ENCODE results near the gene PTK6. TPM values are rescaled to one million over a fixed set of nuclear protein-coding genes. Genes with fewer than 3 reads are reported as not detected.

PTK6 gene
- total and polyA plus RNA-seq, 2 of the 13 experiments (the other 11 are each of a cell fraction or from before 2014, with no cell fraction given) = 0.08 TPM; not detected in 1

DNA sequence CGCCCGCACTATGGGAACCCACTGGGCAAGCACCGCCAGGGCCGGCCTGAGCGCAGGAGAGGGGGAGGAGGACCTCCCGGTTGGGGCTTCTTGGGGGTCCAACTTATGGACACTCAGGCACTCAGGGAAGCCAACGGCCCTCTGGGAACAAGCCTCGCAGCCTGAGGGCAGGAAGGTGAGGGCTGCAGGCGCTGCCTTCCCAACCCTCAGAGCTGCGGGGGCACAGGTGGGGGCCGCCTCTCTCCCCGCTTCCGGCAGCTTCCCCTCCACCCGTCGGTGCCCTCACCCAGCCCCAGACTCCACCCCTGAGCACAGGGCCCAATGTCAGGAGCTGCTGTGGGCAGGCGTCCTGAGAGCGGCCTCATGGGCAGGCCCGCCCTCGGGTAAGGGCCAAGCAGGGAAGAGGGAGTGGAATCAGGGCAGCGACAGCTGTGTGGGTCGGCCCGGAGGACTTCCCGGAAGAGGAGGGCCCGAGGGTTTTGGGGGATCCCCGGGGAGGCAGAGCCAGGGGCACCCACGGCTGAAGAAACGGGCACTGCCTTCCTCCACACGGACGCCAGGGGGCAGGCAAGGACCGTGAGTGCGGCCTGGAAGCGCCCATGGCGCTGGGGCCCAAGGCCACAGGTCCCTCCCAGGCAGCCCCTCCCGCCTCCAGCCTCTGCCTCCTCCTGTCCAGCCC, 488 bp upstream of the PTK6 start (continued):
- TF ChIP-seq KAT8 (CRISPR knock-in tag; IDR thresholded peaks at IDR 0.05) = peak; percentile 91
- no peak for TF ChIP-seq ZNF850 (CRISPR knock-in tag; conservative IDR thresholded peaks at IDR 0.05)
- peak; percentile 37 for TF ChIP-seq ZEB1 (IDR thresholded peaks at IDR 0.05; ENCODE audit: insufficient replicate concordance, low read depth)
- TF ChIP-seq ZNF331 (CRISPR knock-in tag; IDR thresholded peaks at IDR 0.05) = peak; percentile 71; the same call in 1 of the 2 replicates
- 0 out of 2 replicates have a peak, but pooled peaks have one; percentile 83 for TF ChIP-seq ZNF563 (CRISPR knock-in tag; IDR thresholded peaks at IDR 0.05)
- peak; percentile 86; the same call in 1 of the 2 replicates for TF ChIP-seq ZNF766 (CRISPR knock-in tag; IDR thresholded peaks at IDR 0.05; ENCODE audit: borderline replicate concordance)
- TF ChIP-seq PRDM4 (CRISPR knock-in tag; IDR thresholded peaks at IDR 0.05; ENCODE audit: borderline replicate concordance) = no peak
- TF ChIP-seq TGIF2 (CRISPR knock-in tag; IDR thresholded peaks at IDR 0.05) = peak; percentile 89
- TF ChIP-seq PHF8 (CRISPR knock-in tag; IDR thresholded peaks at IDR 0.05) = peak; percentile 67
- TF ChIP-seq YY1 (IDR thresholded peaks at IDR 0.05; ENCODE audit: insufficient read depth, insufficient replicate concordance, low read depth, low read length) = peak; percentile 87
- peak; percentile 71 for TF ChIP-seq FOSL2 (CRISPR knock-in tag; IDR thresholded peaks at IDR 0.05)
- TF ChIP-seq TAF15 (IDR thresholded peaks at IDR 0.05; ENCODE audit: low read depth, low read length, poor library complexity, severe bottlenecking) = peak; percentile 88
- peak; percentile 90; the same call in 1 of the 2 replicates for TF ChIP-seq BRCA1 (CRISPR knock-in tag; IDR thresholded peaks at IDR 0.05)
- peak; percentile 84; the same call in 1 of the 2 replicates for TF ChIP-seq ZNF274 (CRISPR knock-in tag; IDR thresholded peaks at IDR 0.05)
- peak; percentile 93; the same call in 1 of the 2 replicates for TF ChIP-seq ZNF430 (CRISPR knock-in tag; IDR thresholded peaks at IDR 0.05)
- peak; percentile 76 for TF ChIP-seq POLR2G (IDR thresholded peaks at IDR 0.05; ENCODE audit: low read depth, low read length)
- TF ChIP-seq, protein P1, sequence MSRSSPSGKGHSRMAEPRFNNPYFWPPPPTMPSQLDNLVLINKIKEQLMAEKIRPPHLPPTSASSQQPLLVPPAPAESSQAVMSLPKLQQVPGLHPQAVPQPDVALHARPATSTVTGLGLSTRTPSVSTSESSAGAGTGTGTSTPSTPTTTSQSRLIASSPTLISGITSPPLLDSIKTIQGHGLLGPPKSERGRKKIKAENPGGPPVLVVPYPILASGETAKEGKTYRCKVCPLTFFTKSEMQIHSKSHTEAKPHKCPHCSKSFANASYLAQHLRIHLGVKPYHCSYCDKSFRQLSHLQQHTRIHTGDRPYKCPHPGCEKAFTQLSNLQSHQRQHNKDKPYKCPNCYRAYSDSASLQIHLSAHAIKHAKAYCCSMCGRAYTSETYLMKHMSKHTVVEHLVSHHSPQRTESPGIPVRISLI (CRISPR knock-in tag; IDR thresholded peaks at IDR 0.05; ENCODE audit: borderline replicate concordance) = peak; percentile 51; the same call in 1 of the 2 replicates
- peak; percentile 94 for TF ChIP-seq SALL2 (CRISPR knock-in tag; IDR thresholded peaks at IDR 0.05)
- TF ChIP-seq ZNF609 (CRISPR knock-in tag; IDR thresholded peaks at IDR 0.05; ENCODE audit: borderline replicate concordance) = peak; percentile 25; the same call in 1 of the 2 replicates
- peak; percentile 79 for TF ChIP-seq SOX5 (CRISPR knock-in tag; IDR thresholded peaks at IDR 0.05; ENCODE audit: borderline replicate concordance)

All from HepG2 (cell line).